ENCODE data around the gene TMEM134. TPM values are rescaled to one million over a fixed set of nuclear protein-coding genes. Genes with fewer than 3 reads are reported as not detected.

Gene TMEM134
- total RNA-seq, 4 donors from 2014 or later: 80.0 to 126 (median 86.1) TPM

DNA sequence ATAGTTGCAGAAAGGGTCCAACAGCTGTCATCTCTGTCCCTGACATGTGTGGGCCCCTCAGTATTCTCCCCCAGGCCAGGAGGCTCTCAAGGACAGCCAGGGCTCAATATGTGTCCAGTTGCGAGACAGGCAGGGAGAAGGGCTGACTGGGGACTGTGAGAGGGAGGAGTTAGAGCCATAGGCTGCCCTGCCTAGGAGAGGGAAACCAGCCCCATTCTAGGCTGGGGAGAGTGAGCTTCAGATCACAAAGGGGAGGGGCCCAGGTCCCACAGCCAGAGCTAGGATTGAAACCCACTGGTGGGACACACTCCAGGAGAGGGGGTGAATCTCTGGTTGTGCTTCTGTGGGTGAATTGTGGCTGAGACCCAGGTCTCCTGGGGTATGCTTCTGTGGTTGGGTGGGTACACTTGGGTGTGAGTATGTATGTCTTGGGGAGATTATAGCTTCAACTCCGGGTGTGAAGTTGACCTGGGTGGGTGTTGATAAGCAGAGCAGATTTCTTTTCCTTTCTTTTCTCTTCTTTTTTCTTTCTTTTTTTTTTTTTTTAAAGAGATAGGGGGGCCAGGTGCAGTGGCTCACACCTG lies 55.7 kb downstream of the TMEM134 start:
- Histone ChIP-seq H3K4me1 (peaks cover 0 to 58% (median 31%) of the 10 kb centered on the region in 4 donors), H3K36me3 (no peaks in the 10 kb centered on the region), H3K27me3 (peaks cover 0 to 8% of the 10 kb centered on the region in 2 donors), H3K9me3 (no peaks in the 10 kb centered on the region), H3K27ac (no peak overlapping the region), H3K4me3 (no peak overlapping the region)
- TF ChIP-seq POLR2A (IDR thresholded peaks at IDR 0.05): no peak
- TF ChIP-seq, protein P1, sequence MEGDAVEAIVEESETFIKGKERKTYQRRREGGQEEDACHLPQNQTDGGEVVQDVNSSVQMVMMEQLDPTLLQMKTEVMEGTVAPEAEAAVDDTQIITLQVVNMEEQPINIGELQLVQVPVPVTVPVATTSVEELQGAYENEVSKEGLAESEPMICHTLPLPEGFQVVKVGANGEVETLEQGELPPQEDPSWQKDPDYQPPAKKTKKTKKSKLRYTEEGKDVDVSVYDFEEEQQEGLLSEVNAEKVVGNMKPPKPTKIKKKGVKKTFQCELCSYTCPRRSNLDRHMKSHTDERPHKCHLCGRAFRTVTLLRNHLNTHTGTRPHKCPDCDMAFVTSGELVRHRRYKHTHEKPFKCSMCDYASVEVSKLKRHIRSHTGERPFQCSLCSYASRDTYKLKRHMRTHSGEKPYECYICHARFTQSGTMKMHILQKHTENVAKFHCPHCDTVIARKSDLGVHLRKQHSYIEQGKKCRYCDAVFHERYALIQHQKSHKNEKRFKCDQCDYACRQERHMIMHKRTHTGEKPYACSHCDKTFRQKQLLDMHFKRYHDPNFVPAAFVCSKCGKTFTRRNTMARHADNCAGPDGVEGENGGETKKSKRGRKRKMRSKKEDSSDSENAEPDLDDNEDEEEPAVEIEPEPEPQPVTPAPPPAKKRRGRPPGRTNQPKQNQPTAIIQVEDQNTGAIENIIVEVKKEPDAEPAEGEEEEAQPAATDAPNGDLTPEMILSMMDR (IDR thresholded peaks at IDR 0.05): no peak
- no peak for DNase-seq

DNA sequence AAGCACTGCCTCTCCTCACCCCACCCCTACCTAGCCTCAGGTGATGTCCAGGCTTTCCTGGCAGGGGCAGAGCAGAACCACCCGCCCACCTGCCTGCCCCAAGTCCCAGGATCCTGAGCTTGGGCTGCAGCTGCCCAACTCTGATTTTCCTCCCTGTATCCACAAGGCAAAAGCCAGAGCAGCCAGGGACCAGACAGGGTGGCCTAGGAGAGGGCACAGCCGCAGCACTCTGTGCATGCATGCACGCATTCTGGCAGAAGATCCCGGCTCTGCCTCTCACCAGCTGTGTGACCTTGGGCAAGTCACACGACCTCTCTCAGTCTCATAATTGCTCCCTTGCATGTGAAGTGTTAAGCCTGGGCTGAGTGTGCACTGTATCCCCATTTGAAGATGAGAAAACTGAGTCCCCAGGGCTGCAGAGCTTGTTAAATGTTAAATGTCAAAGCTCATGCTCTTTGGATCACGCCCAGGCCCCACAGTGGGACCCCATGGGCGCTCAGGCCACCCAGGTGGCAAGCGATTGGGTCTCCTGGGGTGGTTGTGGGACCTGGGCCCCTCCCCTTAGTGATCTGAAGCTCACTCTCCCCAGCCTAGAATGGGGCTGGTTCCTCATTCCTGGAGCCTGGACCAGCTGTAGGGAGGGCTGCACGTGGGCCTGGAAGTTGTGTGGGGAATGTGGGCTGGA lies 56.4 kb downstream of the TMEM134 start:
- DNase-seq: no peak
- TF ChIP-seq, protein P1 (IDR thresholded peaks at IDR 0.05): no peak
- TF ChIP-seq POLR2A (IDR thresholded peaks at IDR 0.05): no peak
- peaks cover 0 to 8% of the 10 kb centered on the region in 2 donors for H3K27me3 ChIP-seq

DNA sequence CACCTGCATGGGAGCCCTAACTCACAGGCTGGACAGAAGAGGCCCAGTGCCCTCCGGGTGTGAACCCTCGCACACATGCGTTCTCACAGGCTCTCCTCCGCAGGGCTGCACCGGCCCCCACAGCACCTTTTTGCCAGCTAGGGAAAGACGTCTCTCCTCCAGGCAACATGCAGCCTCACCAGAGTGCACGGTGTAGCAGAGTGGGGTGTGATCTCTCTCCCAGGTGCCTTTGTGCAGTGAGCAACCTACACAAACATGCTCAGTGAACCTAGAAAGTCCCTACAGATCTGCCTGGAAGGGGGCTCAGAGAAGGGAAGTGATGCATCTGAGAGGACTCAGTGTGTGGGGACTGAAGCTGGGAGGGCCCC lies 57.3 kb downstream of the TMEM134 start:
- TF ChIP-seq, protein P1 (IDR thresholded peaks at IDR 0.05): no peak
- no peak for TF ChIP-seq POLR2A (IDR thresholded peaks at IDR 0.05)
- no peaks in the 10 kb centered on the region for H3K9me3 ChIP-seq
- DNase-seq: no peak
- H3K27ac ChIP-seq: no peak overlapping the region
- H3K4me1 ChIP-seq: peaks cover 0 to 62% (median 43%) of the 10 kb centered on the region in 4 donors
- H3K36me3 ChIP-seq: no peaks in the 10 kb centered on the region
- H3K27me3 ChIP-seq: peaks cover 0 to 8% of the 10 kb centered on the region in 2 donors
- H3K4me3 ChIP-seq: no peak overlapping the region

More for the DNA sequence above, 56.4 kb downstream of the TMEM134 start:
- Histone ChIP-seq H3K4me1 (peaks cover 0 to 63% (median 37%) of the 10 kb centered on the region in 4 donors), H3K27ac (no peak overlapping the region), H3K36me3 (no peaks in the 10 kb centered on the region), H3K9me3 (no peaks in the 10 kb centered on the region), H3K4me3 (no peak overlapping the region)

Small RNA genes within 50 kb of the gene (small RNA-seq; reads per million reads assigned to genes)
- 0 to 0.06 reads per million in 2 donors for gene MIR6752

Other genes starting within 250 kb of the TMEM134 start
- gene GRK2, start 202.8 kb downstream of the TMEM134 start, total RNA-seq: 100 to 1,000 TPM; 103 to 276 (median 163) TPM
- gene ANKRD13D, start 179.9 kb downstream of the TMEM134 start, total RNA-seq: 10 to 100 TPM; 25.4 to 97.4 (median 41.5) TPM
- 100 to 1,000 TPM in 2 of 4 donors, 10 to 100 TPM in 2; 55.9 to 128 (median 99.9) TPM for gene SSH3, start 165.7 kb downstream of the TMEM134 start, total RNA-seq
- 100 to 1,000 TPM in 3 of 4 donors, 10 to 100 TPM in 1; 74.3 to 329 (median 272) TPM for gene POLD4, start 115.7 kb downstream of the TMEM134 start, total RNA-seq
- gene CLCF1, start 95.7 kb downstream of the TMEM134 start, total RNA-seq: 10 to 100 TPM in 2 of 4 donors, 1 to 10 TPM in 2; 1.2 to 14.9 (median 7.5) TPM
- 10 to 100 TPM; 37.0 to 73.4 (median 61.6) TPM for gene RAD9A, start 77.3 kb downstream of the TMEM134 start, total RNA-seq
- 100 to 1,000 TPM; 156 to 213 (median 177) TPM for gene PPP1CA, start 67.4 kb downstream of the TMEM134 start, total RNA-seq
- 10 to 100 TPM in 2 of 4 donors, 1 to 10 TPM in 2; 5.6 to 53.6 (median 9.3) TPM for gene TBC1D10C, start 65.2 kb downstream of the TMEM134 start, total RNA-seq
- 1 to 10 TPM in 1 of 4 donors, under 1 TPM in 2, not detected in 1; 0.54 to 1.2 (median 0.83) TPM for gene CARNS1, start 53.6 kb downstream of the TMEM134 start, total RNA-seq
- gene RPS6KB2, start 40.8 kb downstream of the TMEM134 start, total RNA-seq: 10 to 100 TPM; 58.0 to 88.3 (median 63.5) TPM
- gene PTPRCAP, start 31.6 kb downstream of the TMEM134 start, total RNA-seq: 10 to 100 TPM; 17.3 to 56.9 (median 21.7) TPM
- 100 to 1,000 TPM in 3 of 4 donors, 10 to 100 TPM in 1; 68.5 to 161 (median 138) TPM for gene CORO1B, start 25.8 kb downstream of the TMEM134 start, total RNA-seq
- not detected for gene GPR152, start 16.5 kb downstream of the TMEM134 start, total RNA-seq
- gene CABP4, start 13.9 kb downstream of the TMEM134 start, total RNA-seq: 1 to 10 TPM in 1 of 4 donors, under 1 TPM in 2, not detected in 1; 0.85 to 3.3 (median 0.94) TPM
- gene AIP, start 13.8 kb upstream of the TMEM134 start, total RNA-seq: 10 to 100 TPM; 39.9 to 75.9 (median 58.4) TPM
- gene PITPNM1, start 36.1 kb upstream of the TMEM134 start, total RNA-seq: 100 to 1,000 TPM in 3 of 4 donors, 10 to 100 TPM in 1; 94.4 to 126 (median 109) TPM
- 10 to 100 TPM; 60.4 to 97.7 (median 77.2) TPM for gene CDK2AP2, start 38.9 kb upstream of the TMEM134 start, total RNA-seq
- not detected for gene CABP2, start 54.2 kb upstream of the TMEM134 start, total RNA-seq
- 100 to 1,000 TPM; 237 to 451 (median 419) TPM for gene GSTP1, start 114.6 kb upstream of the TMEM134 start, total RNA-seq
- 100 to 1,000 TPM; 297 to 532 (median 329) TPM for gene NDUFV1, start 137.7 kb upstream of the TMEM134 start, total RNA-seq
- gene NUDT8, start 160.7 kb upstream of the TMEM134 start, total RNA-seq: 10 to 100 TPM in 3 of 4 donors, 1 to 10 TPM in 1; 5.0 to 64.1 (median 45.4) TPM
- gene TBX10, start 170.5 kb upstream of the TMEM134 start, total RNA-seq: 10 to 100 TPM in 3 of 4 donors, not detected in 1; 16.9 to 82.5 (median 64.1) TPM
- gene ACY3, start 181.5 kb upstream of the TMEM134 start, total RNA-seq: 100 to 1,000 TPM in 2 of 4 donors, 10 to 100 TPM in 2; 12.4 to 176 (median 105) TPM
- not detected for gene ALDH3B2, start 205.4 kb upstream of the TMEM134 start, total RNA-seq

Data from Peyer's patch (tissue), 4 donors.